ELF-1 (cell line): ENCODE results near the gene CFAP119.
A peak's percentile ranks its signal among the peaks of the same experiment; 100 is the strongest.

ENCODE experiments used
- DNase-seq: peaks from one replicate; pipeline ENCODE4 v3.0.0-alpha.2; 2016; ENCODE audit warnings: low read depth, low spot score

Gene CFAP119

GRCh38 chr16:30762991-30763725, 1.3 kb upstream of the CFAP119 start:
- DNase-seq = no peak

DNA sequence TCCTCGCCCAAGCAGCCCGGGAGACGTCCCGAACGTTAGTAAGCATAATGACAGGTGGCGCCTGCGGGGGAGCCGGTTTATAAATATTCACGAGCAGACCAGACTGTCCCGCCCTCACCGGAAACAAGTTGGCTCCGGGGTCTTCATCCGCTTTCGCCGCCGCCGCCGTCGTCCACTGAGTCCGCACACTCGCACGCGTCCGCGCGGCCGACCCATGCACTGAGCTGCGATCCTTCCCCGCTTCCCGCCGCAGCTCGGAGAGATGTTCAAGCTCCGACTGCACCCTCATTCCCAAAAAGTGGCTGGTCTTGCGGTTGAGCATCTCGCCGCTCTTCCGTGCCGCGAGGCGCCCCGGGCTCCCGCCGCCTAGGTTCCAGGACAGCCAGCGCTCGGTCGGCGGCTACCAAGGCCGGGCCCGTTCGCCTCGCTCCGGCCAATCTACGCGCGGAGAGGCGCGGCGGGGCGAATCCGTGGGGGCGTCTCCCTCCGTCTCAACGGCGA, 385 bp downstream of the CFAP119 start:
- DNase-seq = peak; percentile 71

DNA sequence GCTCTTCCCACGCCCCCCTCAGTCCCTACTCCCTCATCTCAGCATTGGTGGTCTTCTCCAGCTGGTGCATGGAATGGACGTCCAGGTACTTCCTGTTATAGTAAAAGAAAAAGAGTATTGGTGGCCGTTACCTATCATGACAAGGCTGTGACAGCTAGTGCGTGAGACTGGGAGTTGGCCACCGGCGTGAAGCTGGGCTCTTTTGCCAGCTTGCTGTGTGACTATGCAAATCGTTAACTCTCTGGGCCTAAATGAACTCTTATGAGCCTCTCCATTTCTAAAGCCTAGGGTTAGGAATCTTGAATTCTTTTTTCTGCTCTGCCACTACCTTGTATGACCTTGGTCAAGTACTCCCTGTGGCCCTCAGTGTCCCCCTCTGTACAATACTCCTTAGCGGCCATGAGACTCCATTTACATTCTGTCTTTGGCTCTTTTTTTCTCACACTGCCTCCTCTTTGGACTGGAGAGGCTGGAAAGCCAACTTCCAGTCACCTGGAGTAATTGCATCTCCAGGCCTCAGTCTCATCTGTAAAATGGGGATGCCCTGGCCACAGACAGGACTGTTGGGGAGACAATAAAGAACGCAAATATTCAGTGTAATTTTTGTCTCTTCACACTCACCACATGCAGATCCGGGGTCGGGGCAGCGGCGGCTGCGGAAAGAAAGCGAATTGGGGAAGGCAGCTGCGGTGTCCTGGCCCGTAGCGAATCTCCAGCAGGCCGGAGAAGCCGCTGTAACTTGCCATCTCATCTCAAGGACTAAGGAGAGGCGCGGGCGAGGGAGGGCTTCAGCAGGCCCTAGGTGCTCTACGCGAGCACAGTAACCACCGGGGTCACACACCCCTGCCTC, 1.1 kb downstream of the CFAP119 start:
- no peak for DNase-seq

- no peak for DNase-seq
Observed at GRCh38 chr16:30760001-30760559, 1.8 kb downstream of the CFAP119 start.

GRCh38 chr16:30758988-30759491, 2.8 kb downstream of the CFAP119 start:
- no peak for DNase-seq

DNA sequence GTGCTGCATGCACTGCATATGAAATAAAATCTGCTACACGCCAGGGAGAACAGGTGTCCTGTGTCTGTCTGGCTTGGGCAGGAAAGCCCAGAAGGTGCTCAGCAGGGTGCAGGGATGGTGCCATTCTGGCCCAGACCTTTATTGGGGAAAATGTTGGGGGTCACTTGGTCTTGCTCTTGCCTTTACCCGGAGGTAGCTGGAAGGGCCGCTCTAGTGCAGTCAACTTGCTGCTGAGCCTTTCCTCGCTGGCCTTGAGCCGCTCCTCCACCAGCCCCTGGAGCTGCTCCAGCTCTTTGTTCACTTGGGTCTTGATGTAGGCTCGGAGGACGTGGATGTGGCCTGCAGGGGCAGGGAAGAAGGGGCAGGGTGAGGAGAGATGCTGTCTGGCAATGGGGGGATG, 4.5 kb downstream of the CFAP119 start:
- DNase-seq = no peak

DNA sequence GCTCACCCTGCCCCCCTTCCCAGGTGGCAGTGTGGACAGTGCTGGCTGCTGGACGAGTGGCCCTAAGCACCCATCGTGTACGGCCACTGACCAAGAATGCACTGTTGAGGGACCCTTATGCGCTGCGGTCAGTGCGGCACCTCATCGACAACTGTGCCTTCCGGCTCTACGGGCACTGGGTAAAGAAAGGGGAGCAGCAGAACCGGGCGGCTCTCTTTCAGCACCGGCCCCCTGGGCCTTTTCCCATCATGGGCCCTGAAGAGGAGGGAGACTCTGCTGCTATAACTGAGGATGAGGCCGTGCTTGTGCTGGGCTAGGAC, 5.1 kb downstream of the CFAP119 start:
- DNase-seq = no peak

GRCh38 chr16:30755955-30756780, 5.7 kb downstream of the CFAP119 start:
- no peak for DNase-seq

- no peak for DNase-seq
Observed at GRCh38 chr16:30753596-30753995, 8.3 kb downstream of the CFAP119 start.

DNA sequence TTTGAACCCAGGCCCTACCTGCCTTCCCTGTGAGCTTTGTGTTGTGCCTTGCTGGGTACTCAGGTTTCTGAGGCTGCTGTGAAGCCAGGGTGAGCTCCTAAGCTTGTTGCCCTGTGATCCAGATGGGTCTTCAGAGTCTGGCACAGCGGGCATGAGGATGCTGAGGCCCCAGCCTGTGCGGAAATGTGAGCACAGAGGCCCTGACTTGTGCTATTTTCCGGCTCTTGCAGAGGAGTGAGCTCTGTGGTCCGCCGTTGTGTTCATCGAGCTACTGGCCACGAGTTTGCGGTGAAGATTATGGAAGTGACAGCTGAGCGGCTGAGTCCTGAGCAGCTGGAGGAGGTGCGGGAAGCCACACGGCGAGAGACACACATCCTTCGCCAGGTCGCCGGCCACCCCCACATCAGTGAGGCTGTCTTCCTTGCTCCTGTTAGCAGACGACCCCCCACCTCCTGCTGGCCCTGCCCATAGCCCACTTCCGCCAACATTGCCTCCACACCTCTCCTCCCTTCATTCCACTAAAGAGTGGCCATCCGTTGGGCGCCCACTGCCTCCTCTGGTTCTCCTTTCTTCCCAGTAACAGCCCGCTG, 10.9 kb downstream of the CFAP119 start:
- DNase-seq = no peak

- no peak for DNase-seq
Observed at GRCh38 chr16:30750201-30750600, 11.7 kb downstream of the CFAP119 start.

- DNase-seq = peak; percentile 34
Observed at GRCh38 chr16:30748634-30749445, 13.0 kb downstream of the CFAP119 start.

DNA sequence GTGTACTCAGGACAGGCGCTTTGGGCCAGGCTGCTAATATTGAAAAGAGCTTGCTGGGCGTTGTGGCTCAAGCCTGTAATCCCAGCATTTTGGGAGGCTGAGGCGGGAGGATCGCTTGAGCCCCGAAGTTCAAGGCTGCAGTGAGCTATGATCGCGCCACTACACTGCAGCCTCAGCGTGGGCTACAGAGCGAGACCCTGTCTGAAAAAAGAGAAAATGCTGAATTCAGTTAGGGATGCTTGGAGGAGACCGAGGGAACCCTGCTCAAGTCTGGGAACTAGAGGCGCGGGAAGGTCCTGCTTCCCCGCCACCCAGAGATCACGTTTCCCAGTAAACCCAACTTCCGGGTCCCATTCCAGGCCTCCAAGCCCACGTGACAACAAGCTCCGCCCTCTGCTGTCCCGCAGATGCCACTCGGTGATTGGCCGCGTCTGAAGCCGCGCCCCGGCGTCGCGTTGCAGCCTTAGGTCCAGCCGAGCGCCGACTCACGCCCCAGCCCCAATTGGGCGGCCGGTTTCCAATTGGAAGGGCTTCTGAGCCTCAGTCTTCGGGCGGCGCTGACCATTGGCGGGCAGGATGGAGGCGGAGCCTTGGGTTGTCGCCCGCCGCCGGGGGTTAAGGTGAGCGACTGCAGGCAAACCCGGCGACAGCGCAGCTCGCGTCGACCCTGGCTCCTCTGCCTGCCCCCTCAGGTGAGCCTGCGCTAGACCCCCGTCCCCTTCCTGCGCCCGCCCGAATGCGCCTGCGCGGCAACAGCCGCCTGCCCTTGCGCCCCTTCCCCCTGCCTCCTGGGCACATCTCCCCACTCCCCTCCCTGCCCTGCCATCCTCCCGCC, 13.8 kb downstream of the CFAP119 start, which contains the start of gene PHKG2:
PHKG2 (plus strand) TSS at position 627 of the 835 bp plus-strand sequence. CDS start 396 bp downstream, outside the sequence.
- peak; percentile 100 for DNase-seq

GRCh38 chr16:30747331-30747730, 14.5 kb downstream of the CFAP119 start:
- DNase-seq = no peak

DNA sequence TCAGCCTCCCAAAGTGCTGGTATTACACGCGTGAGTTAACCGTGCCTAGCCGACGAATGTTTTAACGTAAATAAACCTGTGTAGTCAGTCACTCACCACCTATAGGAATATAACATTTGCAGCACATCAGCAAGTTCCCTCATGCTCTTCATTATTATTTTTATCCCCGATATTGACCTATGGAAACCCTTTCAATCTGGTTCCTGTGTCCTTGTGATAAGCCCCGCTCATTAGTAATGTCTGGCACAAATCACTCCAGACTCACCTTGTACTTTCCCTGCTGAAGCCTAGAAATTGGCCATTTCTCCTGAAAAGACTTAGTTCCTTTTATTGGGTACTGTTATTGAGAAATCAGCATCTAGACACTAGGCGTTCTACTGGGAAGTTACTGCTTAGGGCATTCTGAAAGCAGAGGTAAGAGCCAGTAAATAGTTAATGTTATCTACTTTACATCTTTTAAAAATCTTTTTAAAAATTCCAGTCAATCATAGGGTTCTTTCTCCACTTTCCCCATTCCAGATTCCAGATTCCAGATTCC, 15.2 kb downstream of the CFAP119 start:
- no peak for DNase-seq

DNA sequence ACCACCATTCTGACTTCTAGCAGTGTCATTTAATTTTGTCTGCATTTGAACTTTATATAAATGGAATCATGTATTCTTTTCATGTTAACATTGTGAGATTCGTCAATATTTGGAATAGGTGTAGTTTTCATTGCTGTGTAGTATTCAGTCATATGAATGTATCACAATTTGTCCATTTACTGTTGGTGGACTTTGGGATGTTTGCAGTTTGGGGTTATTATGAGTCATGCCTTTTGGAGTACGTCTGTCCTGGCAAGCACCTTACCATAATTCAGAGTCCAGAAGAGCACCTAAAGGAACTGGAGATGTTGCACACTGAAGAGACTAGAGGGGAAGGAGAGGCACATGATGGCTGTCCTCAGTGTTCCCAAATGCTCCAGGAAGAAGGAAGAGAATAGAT, 16.8 kb downstream of the CFAP119 start:
- DNase-seq = no peak

- DNase-seq = no peak
Observed at GRCh38 chr16:30744183-30744582, 17.7 kb downstream of the CFAP119 start.

DNA sequence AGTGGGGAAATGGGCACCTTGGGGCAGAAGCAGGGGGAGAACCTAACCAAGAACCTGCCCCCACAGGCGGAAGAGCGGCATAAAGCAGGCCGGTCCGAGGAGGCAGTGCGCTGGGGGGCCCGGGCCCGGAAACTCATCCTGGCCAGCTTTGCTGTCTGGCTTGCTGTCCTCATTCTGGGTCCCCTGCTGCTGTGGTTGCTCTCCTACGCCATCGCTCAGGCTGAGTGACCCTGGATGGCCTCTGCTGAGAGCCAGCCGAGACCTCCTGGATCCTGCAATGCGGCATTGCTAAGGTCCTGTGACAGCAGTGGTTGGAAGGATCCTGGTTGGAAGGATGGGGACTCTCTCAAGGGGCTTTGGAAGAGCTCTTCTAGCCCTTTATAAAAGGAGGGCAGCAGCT, 18.1 kb downstream of the CFAP119 start:
- no peak for DNase-seq

- peak; percentile 73 for DNase-seq
Observed at GRCh38 chr16:30741461-30741914, 20.4 kb downstream of the CFAP119 start.
